ENCODE data around the gene CCL22. TPM values are rescaled to one million over a fixed set of nuclear protein-coding genes. Genes with fewer than 3 reads are reported as not detected.

The CCL22 gene
- total RNA-seq, 1 experiment from 2014 or later, result 0.68 TPM

- Histone ChIP-seq H3K27me3 (replicated peaks; ENCODE audit: control insufficient read depth, insufficient read depth, low read length) (no peaks in the 10 kb centered on the region), H3K4me1 (peaks cover 10% of the 10 kb centered on the region; the same call in 1 of the 2 replicates), H3K36me3 (ENCODE audit: control insufficient read depth, insufficient read depth, low read length) (no peaks in the 10 kb centered on the region), H3K4me3 (ENCODE audit: low read depth, low read length) (no peak overlapping the region), H3K9me3 (no peaks in the 10 kb centered on the region)
- ChIA-PET CTCF (interaction anchor here (0.7 to 2.0 kb wide), 2 partner anchors 16 to 24 kb away, joined by 4 read pairs; no protein-coding TSS in a partner anchor), POLR2A (no interaction called here)
- no peak for DNase-seq
- H3K4me3 Mint-ChIP-seq (ENCODE audit: unreplicated experiment), result no peak overlapping the region
- H3K4me1 Mint-ChIP-seq (ENCODE audit: low read depth, unreplicated experiment), result peaks cover 9% of the 10 kb centered on the region
- H3K27me3 Mint-ChIP-seq (ENCODE audit: insufficient read depth, unreplicated experiment), result no peaks in the 10 kb centered on the region
- no peaks in the 10 kb centered on the region for H3K36me3 Mint-ChIP-seq (ENCODE audit: insufficient read depth, unreplicated experiment)
- intact Hi-C loops (cut with micrococcal nuclease; ENCODE audit: unreplicated experiment), result no loop called here
- H3K9me3 Mint-ChIP-seq (ENCODE audit: unreplicated experiment), result no peaks in the 10 kb centered on the region
- BruUV-seq (replicated peaks), result no TSS peak
- TF ChIP-seq CTCF (IDR thresholded peaks at IDR 0.05; ENCODE audit: insufficient read depth in 1 of 2, low read depth in 1 of 2, low read length in 1 of 2, severe bottlenecking in 1 of 2, unreplicated experiment in 1 of 2), result no peak
- H3K27ac Mint-ChIP-seq (ENCODE audit: unreplicated experiment), result no peak overlapping the region
These were observed 48.3 kb downstream of the CCL22 start for GRCh38 chr16:57406881-57407280.

GRCh38 chr16:57407521-57408353 lies 49.2 kb downstream of the CCL22 start:
- no peak overlapping the region for H3K27ac Mint-ChIP-seq (ENCODE audit: unreplicated experiment)
- ChIA-PET POLR2A (no interaction called here), CTCF (interaction anchor here (2.0 kb wide), 1 partner anchor 15 kb away, joined by 4 read pairs; no protein-coding TSS in a partner anchor)
- TF ChIP-seq CTCF (IDR thresholded peaks at IDR 0.05; ENCODE audit: insufficient read depth in 1 of 2, low read depth in 1 of 2, low read length in 1 of 2, severe bottlenecking in 1 of 2, unreplicated experiment in 1 of 2), result no peak
- BruUV-seq (replicated peaks), result no TSS peak
- peaks cover 10% of the 10 kb centered on the region; the same call in 1 of the 2 replicates for H3K4me1 ChIP-seq
- no peak for DNase-seq
- no peaks in the 10 kb centered on the region for H3K36me3 Mint-ChIP-seq (ENCODE audit: insufficient read depth, unreplicated experiment)
- H3K4me3 ChIP-seq (ENCODE audit: low read depth, low read length), result no peak overlapping the region
- H3K36me3 ChIP-seq (ENCODE audit: control insufficient read depth, insufficient read depth, low read length), result no peaks in the 10 kb centered on the region
- no peaks in the 10 kb centered on the region for H3K27me3 ChIP-seq (replicated peaks; ENCODE audit: control insufficient read depth, insufficient read depth, low read length)
- no peak overlapping the region for H3K4me3 Mint-ChIP-seq (ENCODE audit: unreplicated experiment)
- H3K9me3 ChIP-seq, result no peaks in the 10 kb centered on the region
- intact Hi-C loops (cut with micrococcal nuclease; ENCODE audit: unreplicated experiment), result no loop called here
- H3K9me3 Mint-ChIP-seq (ENCODE audit: unreplicated experiment), result no peaks in the 10 kb centered on the region
- H3K27me3 Mint-ChIP-seq (ENCODE audit: insufficient read depth, unreplicated experiment), result no peaks in the 10 kb centered on the region
- peaks cover 9% of the 10 kb centered on the region for H3K4me1 Mint-ChIP-seq (ENCODE audit: low read depth, unreplicated experiment)

- H3K4me1 Mint-ChIP-seq (ENCODE audit: low read depth, unreplicated experiment), result peaks cover 9% of the 10 kb centered on the region
- no peaks in the 10 kb centered on the region for H3K27me3 Mint-ChIP-seq (ENCODE audit: insufficient read depth, unreplicated experiment)
- intact Hi-C loops (cut with micrococcal nuclease; ENCODE audit: unreplicated experiment), result no loop called here
- H3K27me3 ChIP-seq (replicated peaks; ENCODE audit: control insufficient read depth, insufficient read depth, low read length), result no peaks in the 10 kb centered on the region
- DNase-seq, result no peak
- no peaks in the 10 kb centered on the region for H3K9me3 Mint-ChIP-seq (ENCODE audit: unreplicated experiment)
- H3K9me3 ChIP-seq, result no peaks in the 10 kb centered on the region
- CTCF ChIA-PET, result interaction anchor here (0.5 to 1.5 kb wide), 2 partner anchors 9 to 109 kb away, joined by 6 to 7 read pairs; no protein-coding TSS in a partner anchor
- H3K27ac Mint-ChIP-seq (ENCODE audit: unreplicated experiment), result no peak overlapping the region
- H3K36me3 ChIP-seq (ENCODE audit: control insufficient read depth, insufficient read depth, low read length), result no peaks in the 10 kb centered on the region
- H3K4me3 ChIP-seq (ENCODE audit: low read depth, low read length), result no peak overlapping the region
- no peaks in the 10 kb centered on the region for H3K36me3 Mint-ChIP-seq (ENCODE audit: insufficient read depth, unreplicated experiment)
- no peak overlapping the region for H3K4me3 Mint-ChIP-seq (ENCODE audit: unreplicated experiment)
- no TSS peak for BruUV-seq (replicated peaks)
- POLR2A ChIA-PET, result no interaction called here
- TF ChIP-seq CTCF (IDR thresholded peaks at IDR 0.05; ENCODE audit: insufficient read depth in 1 of 2, low read depth in 1 of 2, low read length in 1 of 2, severe bottlenecking in 1 of 2, unreplicated experiment in 1 of 2), result no peak
- H3K4me1 ChIP-seq, result peaks cover 10% of the 10 kb centered on the region; the same call in 1 of the 2 replicates
These were observed 50.5 kb downstream of the CCL22 start for GRCh38 chr16:57409065-57409464.
